T47D (cell line): ENCODE measurements around the gene MAP2K4.
"Not testable (repeated sequence)": the region's sequence is repeated elsewhere in the genome, so short reads cannot be mapped to it uniquely, and the experiment has no call there.

Experiments used
- DNase-seq, 2 experiments: peaks; one replicate each; pipeline versions ENCODE4 v3.0.0 to v3.0.0-alpha.2; 2011 to 2012; ENCODE audit warnings: low read depth in 1 of 2, low spot score in 1 of 2
- JUND ChIP-seq: IDR thresholded peaks from 2 replicates; pipeline ENCODE4 v1.6.1; 2012; ENCODE audit warnings: low read depth
- in situ Hi-C: cut with HindIII; loops from 2 replicates; pipeline ENCODE4 v1.10.0; 2016; ENCODE audit warnings: low sequenced_read_pairs, low pct_unique_long_range_greater_than_20kb

MAP2K4 gene

GRCh38 chr17:12140685-12141084, 120.0 kb downstream of the MAP2K4 start:
- in situ Hi-C loops, result no loop called here
- TF ChIP-seq JUND, result no peak
- DNase-seq, result no peak

GRCh38 chr17:12162187-12162586, 141.5 kb downstream of the MAP2K4 start:
- DNase-seq, in situ Hi-C loops: not testable (repeated sequence)

- DNase-seq, result no peak
- in situ Hi-C loops, result no loop called here
- TF ChIP-seq JUND, result no peak
These were observed 143.4 kb downstream of the MAP2K4 start for GRCh38 chr17:12164085-12164484.

GRCh38 chr17:12178644-12179330, 158.1 kb downstream of the MAP2K4 start:
- no peak for DNase-seq
- no peak for TF ChIP-seq JUND
- in situ Hi-C loops, result no loop called here

- peak; percentile 3 to 64 for DNase-seq
- no peak for TF ChIP-seq JUND
- in situ Hi-C loops, result no loop called here
These were observed 160.1 kb downstream of the MAP2K4 start for GRCh38 chr17:12180644-12181261.

- no peak for DNase-seq
- in situ Hi-C loops, result no loop called here
These were observed 167.0 kb downstream of the MAP2K4 start for GRCh38 chr17:12187658-12188057.

GRCh38 chr17:12193144-12193735, 172.6 kb downstream of the MAP2K4 start:
- in situ Hi-C loops, result no loop called here
- no peak for TF ChIP-seq JUND
- no peak for DNase-seq

More at GRCh38 chr17:12187658-12188057, 167.0 kb downstream of the MAP2K4 start:
- no peak for TF ChIP-seq JUND
